ENCODE results near the gene COLEC12.

Gene COLEC12

DNA sequence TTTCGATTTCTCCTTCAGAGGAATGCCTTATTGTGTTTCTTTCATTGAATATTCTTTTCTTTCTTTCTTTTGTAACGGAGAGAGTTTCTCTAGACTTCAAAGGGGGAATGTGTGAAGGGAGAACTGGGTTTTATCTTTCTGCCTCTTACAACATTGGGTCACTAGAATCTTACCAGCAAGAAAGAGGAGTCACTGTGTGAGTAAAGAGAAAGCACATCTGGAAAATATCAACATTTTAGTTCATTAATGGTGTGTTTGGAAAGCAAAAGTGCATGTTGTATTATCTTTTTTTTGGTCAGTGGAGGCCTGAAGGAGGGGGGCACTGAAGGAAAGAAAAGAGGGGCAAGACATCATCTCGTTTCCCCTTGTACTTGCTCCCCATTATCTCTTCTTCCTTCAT is 146.0 kb downstream of the COLEC12 start:
- DNase-seq = no peak

DNA sequence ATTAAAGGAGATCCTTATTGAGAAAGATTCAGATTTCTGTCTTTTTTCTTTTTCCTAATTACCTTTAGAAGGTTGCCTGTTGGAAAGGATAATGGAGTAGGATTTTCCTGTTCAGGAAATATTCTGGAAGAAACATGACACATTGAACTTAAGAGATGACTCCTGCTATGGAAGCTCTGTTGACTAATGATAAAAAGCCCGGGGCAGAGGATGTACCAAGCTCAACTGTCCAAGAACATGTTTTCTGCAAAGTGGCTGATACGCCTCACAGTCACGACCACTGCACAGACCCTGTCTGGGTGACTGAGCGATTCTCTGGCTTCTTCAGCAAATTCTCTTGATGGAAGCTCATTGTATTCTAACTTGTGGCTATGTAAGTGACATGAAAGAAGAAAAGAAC is 146.5 kb downstream of the COLEC12 start:
- no peak for DNase-seq

DNA sequence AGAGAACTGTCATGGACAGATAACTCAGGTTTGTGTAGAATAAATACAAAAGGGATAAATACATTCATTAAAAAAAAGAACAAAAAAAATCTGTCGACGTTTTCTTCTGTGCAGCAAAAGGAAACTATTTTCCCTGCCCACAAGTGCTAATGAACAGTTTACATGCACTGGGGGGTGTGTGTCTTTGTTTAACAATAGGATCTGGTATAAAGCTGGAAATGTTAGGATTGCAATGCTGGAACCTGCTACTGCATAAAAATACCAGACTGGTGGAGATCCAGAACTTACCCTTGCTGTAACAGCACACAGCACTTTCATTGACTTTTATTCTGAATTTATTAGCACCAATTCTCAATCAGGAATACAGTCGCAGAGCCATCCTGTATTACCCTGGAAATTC is 148.1 kb downstream of the COLEC12 start:
- DNase-seq = no peak

DNA sequence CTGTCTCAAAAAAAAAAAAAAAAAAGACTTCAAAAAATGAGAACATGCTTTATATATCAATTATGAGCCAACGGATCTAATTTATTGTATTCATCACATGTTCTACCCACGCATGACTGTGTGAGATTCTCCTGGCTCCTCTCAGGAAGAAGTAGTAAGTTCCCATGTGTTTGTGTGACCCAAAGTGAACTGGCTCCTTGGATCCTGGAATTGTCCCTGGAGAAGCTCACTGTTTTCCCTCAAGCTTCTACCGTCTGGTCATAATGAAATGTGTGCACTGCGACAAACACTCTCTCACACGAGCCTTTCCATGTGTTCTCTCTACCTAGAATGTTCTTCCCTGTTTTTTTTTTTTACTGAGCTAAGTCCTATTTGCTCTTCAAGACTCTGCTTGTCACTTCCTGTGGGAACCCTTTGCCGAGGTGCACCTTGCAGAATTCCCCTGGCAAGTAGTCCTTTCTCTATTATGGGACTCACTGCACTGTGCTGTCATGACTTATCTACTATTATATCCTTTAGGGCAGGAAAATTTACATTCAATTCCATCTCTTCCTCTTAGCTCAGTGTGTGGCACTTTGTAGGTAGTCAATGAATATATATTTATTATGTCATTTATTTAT is 149.4 kb downstream of the COLEC12 start:
- DNase-seq = no peak

DNA sequence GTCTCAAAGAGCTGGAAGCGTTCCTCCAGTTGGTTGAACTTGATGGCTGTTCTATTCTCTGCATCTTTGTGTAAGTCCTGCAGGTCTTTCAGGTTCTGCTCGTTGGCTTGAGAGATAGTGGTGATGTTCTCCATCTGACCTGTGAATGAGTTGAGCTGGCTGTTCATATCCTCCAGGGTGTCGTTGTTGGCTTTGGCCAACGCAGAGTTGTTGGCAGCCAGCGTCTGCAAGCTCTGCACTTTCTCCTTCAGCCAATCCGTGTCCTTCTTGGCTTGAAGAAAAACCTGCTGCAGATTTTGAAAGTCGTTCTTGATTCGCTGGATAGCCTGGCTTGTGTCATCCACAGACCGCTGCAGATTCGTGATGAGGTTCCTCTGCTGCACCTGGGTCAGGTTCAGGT is 153.9 kb downstream of the COLEC12 start:
- DNase-seq = no peak

DNA sequence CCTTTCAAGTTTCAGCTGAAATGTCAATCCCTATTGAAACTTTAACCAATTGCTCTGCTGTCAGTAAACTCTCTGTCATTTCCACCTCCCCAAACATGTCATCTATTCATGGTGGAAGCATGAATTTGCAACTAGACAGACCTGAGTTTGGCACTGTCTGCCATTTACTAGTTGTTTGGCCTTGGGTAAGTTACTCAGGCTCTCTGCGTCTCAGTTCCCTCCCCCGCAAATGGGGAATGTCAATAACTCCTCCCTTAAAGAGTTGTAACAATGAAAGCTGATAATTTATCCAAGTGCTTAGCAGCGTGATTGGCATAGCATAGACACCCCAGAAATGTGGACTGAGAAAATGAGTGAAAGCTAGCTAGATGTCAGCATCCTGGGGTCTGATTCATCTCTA is 159.4 kb downstream of the COLEC12 start:
- DNase-seq = no peak

DNA sequence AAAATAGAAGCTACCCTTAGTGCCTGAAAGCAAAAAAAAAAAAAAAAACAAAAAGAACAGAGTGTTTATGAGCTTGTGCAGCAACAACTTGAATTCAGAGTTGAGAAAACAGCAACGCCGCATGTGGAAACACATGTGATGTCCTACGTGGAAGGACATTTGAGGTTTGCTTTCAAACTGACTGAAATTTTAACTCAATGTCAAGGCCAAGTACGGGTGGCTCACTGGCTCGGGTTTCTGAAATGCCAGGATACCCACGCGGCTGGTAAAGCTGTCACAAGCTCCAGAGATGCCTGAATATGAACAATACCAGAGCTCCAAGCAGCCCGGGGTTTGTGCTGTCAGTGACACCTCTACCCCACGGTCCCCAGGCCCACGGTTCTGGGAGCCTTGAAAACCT is 160.5 kb downstream of the COLEC12 start:
- DNase-seq = no peak

DNA sequence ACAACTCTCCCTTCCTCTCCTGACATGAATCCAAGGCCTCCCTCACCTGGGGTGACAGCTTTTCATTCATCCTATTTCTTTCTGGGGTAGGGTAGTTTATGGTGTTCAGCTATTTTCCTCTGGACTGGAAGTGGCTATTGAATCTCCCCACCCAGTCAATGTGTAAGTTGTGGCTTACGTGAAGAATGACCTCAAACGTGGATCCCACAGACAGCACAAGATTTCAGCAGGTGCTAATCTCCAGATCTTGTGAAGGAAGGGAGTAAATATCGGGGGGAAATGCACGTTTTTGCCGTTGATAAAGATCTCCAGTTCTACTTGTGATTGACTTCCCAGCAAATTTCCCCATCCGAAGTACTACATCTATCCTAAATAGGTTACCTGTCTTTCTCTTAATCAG is 161.3 kb downstream of the COLEC12 start:
- no peak for DNase-seq

DNA sequence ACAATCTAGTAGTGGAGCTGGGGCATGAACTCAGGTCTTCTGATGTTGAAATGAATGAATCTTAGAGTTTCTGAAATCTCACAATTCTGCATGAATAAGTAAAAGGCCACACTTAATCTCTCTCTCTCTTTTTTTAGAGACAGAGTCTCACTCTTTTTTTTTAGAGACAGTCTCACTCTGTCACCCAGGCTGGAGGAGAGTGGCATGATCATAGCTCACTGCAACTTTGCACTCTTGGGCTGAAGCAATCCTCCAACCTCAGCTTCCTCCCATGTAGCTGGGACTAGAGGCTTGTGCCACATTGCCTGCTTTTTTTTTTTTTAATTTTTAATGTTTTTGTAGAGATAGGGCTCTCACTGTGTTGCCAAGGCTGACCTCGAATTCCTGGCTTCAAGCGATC is 163.8 kb downstream of the COLEC12 start:
- no peak for DNase-seq

DNA sequence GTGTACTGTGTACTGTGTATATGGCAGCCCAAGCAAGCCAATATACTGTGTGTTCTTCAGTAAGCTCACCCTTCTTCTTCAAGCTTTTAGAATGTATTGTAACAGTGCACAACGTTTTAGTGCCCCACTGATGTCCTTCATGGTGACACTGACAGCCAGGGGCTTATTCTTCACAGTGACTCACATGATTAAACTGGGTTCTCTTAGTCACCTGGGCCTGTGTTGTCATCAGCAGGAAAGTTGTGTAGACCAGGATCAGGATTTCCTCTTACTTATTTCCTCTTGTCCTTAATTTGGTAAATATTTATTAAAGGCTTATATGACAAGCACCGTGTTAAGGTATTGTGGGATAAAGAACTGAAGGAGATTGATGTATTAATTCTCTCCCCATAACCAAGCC is 164.8 kb downstream of the COLEC12 start:
- no peak for DNase-seq

DNA sequence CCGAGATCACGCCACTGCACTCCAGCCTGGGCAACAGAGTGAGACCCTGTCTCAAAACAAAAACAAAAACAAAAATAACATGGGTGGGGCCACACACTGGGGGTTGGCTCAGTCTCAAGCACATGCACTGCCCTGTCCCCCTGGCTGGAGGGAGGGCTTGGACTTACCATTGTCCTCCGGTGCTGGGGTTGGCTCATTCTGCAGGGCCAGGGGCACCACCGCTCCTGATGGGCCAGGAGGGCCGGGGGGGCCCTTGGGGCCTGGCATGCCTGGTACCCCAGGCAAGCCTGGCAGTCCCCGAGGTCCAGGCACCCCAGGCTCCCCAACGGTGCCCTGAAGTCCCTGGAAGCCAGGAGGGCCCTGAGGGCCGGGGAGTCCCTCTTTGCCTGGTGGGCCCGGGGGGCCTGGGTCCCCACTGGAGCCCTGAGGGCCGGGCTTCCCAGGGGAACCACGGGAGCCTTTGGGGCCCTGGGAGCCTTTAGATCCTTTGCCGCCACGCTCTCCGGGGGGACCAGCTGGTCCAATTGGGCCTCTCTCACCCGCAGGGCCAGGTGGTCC is 165.8 kb downstream of the COLEC12 start:
- DNase-seq = no peak

DNA sequence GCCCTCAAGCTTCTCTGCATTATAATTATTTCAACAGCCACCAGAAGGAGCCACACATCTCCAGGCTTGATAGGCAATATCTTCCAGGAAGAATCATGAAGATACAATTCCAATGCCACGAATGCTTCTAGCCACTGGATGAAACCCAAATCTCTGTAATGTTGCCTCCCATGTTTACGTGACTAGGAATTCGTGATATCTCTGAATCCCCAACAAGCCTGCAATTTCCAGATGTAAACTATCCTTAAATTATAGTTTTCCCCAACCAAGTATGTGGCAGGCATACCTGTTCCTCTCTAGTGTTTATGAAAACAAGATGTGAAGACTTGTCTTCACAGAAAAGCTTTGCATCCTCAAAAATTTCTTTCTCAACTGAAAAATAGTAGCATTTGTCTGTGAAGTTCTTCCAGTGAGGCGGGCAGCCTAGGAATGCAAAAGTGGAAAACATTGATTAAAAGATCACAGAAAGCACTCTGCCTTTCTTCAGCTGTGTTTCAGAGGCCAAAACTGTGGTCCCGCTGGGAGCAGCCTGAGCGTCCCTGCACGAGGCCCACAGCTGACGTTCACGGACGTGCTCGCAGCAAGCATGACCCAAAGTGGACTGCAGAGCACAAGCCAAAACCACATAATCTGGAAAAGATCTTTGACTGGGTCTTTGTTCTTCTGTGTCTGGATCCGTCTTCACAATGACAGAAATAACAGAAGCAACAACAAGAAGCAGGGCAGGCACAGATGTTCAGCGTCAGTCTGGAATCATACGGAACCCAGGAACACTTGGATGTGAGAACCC is 167.6 kb downstream of the COLEC12 start:
- DNase-seq = no peak

DNA sequence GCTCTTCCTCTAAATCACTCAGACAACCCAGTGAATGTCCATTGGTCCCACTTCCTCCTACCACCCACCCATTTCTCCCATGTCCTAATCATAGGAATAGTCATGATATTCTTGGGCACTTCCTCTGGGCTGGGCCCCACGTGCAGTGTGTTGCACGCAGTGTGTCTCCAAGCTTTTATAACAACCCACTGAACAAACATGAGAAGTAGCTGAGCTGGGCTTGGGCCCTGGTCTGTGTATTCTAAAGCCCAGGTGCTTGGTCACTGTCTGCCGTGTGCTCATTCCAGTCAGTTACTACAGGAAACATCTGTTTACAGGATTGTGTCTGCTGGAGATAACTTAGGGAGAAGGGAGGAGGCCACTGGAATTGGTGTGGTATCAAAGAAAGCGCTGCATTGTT is 168.5 kb downstream of the COLEC12 start:
- DNase-seq = no peak

DNA sequence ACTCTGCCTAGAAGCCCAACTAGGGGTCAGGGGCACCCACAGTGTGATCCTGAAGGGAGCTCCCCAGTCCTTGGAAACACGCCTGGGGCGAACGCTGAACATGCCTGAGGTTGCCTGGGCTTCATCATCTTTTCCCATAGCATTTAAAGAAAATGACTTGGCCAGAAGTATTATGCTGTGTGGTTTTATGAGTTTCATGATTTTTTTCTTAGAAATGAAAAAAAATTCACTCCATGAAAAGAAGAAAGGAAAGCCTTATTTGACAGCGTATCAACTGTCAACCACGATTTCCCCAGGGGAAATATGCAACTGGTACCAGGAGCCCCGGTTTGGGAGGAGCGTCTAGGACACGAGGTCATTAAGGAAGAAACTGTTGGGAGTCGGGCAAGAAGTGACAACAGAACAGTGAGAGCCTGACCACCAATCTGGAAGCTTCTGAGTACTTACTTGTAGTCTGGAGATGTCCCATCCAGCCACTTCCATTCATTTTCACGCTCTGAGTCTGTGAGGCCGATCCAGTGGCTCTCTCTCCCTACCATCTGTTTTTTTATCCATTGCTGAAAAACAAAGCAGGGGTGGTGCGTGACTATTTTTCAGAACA is 169.2 kb downstream of the COLEC12 start:
- DNase-seq = no peak

DNA sequence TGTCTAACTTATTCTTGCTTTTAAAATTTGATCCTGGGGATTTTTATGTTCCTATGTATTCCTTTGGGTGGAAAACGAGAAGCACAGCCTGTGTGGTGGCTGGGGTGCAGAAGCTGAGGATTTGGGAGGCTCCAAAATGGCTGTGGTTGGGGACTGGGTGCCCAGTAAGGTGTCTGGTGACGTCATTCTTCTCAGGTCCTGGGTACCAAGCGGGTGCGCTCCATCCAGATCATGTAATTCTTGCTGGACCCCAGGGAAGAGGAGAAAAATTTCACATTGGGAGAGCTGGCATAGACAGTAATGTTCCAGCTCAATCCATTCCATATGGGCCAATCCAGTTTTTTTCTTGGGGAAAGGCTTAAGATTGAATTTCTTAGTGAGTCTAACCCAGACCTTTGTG is 171.6 kb downstream of the COLEC12 start:
- DNase-seq = no peak

DNA sequence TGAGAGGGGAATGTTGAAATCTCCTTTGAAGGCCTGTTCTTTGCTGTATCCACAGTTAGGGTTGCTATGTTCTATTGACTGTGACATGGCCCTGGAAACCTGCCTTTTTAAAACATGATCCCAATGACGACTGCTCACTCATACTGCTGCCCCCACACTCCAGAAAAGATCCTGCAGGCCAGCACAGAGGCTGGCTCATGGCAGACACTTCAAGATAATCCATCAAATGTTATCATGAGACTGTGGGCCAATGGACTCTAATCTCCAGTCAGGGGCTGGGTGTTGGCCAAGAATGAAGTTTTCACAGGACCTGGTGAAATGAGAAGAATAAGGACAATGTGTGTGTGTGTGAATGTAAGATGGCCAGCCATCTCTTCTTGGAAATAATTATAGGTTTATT is 173.7 kb downstream of the COLEC12 start:
- no peak for DNase-seq

DNA sequence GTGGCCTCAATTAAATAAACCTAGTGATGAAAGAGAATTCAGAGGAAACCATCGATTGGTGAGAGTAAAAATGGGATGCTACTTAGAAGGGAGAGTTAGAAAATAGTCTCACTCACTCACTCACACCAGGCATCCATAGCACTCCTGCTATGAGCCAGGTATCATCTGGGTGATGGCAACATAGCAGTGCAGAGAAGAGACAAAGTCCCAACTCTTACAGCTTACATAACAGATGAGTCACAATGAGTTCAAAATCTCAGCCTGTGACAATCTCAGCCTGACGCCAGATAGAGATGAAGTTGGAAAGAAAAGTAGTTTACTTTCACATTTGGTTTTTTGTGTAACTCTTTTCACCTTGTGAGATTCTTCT is 177.3 kb downstream of the COLEC12 start:
- no peak for DNase-seq

DNA sequence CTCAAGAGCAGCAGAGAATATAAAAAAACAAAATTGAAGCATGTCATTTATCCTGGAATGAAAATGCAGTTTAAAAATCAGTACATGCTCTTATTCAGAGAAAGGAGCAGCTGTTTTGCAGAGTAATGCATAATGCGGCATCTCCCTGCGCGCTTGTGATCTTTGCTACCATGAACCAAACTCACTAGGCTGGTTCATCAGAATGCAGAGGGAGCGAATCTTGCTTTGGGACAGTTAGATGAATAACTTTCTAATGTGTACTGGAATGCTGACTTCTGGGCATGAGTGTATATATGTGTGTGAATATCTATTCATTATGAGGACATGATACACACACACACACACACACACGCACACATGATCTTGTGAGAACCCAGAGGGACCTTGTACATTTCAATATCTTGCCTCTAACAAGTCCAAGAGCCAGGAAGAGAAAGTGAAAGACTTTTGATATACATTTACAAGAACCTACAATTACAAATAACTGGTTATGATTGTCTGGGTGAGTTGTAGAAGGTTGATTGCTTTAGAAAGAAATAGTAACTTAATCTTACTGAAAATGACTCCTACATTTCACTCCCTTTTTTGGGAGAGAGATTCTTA is 178.5 kb downstream of the COLEC12 start:
- DNase-seq = no peak

DNA sequence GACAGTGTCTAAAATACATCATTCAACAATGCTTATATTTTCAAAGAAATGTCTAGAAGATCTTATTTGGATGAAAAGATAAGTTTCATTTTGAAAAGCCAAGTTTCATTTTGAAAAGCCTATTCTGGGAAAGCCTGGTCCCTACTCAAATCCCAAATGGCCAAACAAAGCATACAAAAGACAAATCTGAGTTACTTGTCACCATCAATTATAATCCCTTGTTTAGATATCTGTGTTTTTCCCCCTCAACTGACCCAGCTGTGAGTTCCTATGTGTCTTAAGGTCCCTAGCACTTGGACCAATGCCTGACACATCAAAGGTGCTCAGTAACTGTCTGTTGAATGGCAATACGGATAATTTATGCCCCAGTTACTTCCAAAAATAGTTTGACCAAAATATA is 180.3 kb downstream of the COLEC12 start:
- DNase-seq = no peak

DNA sequence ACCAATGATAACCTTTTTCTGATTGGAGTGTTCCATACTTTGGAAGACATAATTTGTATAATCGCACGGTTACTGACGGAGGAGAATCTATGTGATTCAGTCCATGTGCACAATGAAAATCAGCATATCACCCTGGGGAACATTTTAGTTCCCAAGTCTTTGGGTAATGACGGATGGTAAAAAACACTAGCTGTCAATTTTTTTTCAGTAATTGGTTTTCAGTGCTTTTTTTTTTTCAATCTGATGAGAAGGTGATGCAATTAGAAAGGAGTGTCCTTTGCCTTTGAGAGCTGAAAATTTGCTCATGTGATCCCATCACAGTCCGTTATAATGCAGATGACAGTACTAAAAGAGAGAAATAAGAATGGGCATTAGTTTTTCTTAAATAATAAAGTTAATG is 180.8 kb downstream of the COLEC12 start:
- no peak for DNase-seq

DNA sequence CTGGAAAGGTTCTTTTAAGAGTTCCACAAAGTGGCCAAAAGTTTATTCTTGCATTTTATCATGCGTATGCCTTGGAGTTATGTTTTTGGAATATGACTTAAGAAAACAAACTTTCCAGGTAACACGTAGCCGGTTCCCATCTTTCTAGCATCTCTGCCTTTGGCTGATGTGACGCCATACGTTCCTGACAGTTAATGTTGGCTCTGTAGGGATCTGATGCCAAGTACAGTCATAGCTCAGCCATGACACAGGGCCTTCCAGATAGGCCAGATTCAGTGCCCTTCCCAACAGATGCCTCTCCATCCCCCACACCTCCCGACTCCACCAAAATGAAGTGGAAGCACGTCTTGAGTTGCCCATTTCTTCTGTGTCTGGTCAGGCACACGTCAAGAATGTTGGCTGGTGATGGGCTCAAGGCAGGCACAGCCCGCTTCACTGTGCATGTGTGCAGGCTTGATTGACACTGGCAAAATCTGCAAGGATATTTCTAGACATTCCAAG is 181.7 kb downstream of the COLEC12 start:
- DNase-seq = no peak

DNA sequence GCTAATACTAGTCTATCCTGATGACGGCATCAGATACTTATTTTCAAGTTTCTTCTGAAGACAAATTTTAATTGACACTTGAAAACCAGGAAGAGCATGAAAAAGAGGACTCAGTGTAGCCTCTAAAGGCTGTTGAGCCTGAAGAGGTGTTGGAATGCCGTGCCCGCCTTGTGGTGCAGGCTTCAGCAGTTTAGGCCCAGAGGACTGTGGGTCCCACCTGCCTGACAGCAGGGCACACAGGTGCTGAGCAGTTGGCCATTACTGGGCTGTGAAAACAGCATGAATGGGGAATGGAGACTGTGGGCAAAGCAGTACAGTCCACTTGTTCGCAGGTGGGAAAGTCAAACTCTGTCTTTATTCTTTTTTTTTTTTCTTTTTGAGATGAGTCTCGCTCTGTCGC is 182.9 kb downstream of the COLEC12 start:
- DNase-seq = no peak

DNA sequence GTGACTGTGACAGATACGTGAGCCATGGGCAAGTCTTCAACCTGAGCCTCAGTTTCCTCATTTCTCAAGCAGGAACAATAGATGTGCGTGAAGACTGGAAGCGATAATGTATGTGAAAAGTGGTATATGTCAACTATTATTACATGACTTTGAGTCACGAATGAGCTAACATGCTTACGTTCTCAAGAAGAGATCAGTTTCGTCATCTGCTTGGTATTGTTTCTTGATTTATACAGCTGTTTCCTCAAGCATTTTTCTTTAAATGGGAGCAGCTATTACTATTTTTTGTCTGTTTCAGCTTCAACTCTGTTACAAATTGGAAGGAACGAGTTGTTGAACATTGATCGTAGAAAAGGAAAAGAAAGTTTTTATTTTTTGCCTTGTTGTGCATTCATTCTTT is 184.1 kb downstream of the COLEC12 start:
- no peak for DNase-seq

DNA sequence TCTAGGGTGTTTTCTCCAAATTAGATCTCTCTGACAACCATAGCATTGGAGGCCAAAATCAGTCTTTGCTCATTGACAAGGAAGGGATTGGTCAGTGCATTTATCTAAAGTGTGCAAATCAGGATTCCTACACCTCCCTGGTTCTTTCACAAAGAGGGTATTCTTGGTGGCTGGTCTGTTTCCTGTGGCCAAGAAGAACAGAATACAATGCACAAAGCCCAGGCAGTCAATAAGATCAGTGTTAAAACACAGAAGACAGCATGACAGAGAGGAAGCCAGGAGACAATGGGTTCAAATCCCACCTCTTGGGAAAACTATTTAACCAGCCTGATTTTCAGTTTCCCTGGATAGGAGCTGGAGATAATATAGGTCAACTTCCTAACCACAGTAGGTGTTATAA is 186.6 kb downstream of the COLEC12 start:
- no peak for DNase-seq

Data from GOT3 (cell line).